T-helper 2 cell treated with Interferon-gamma antibody and Interleukin-4, amounts not matched to agents 5 μg/mL and 100 μg/mL, for 36 hours (primary cell): ENCODE results near the gene GBX1.

Source experiments
- DNase-seq: peaks from one replicate; pipeline ENCODE4 v3.0.0; 2021; ENCODE audit warnings: low spot score
- H3K27ac Mint-ChIP-seq: one replicate; pipeline ENCODE4 v1.8.0; 2021; ENCODE audit warnings: mild to moderate bottlenecking, mixed read lengths
- H3K27me3 Mint-ChIP-seq: one replicate; pipeline ENCODE4 v1.8.0; 2021; ENCODE audit warnings: low read depth, mixed read lengths
- H3K36me3 Mint-ChIP-seq: one replicate; pipeline ENCODE4 v1.8.0; 2021; ENCODE audit warnings: low read depth, mixed read lengths
- H3K4me1 Mint-ChIP-seq: one replicate; pipeline ENCODE4 v1.8.0; 2021; ENCODE audit warnings: low read depth, mixed read lengths
- H3K4me3 Mint-ChIP-seq: one replicate; pipeline ENCODE4 v1.8.0; 2022; ENCODE audit warnings: mild to moderate bottlenecking, moderate library complexity, mixed read lengths
- H3K9me3 Mint-ChIP-seq: one replicate; pipeline ENCODE4 v1.8.0; 2021; ENCODE audit warnings: mixed read lengths

The GBX1 gene

GRCh38 chr7:151202836-151203235, 35.3 kb upstream of the GBX1 start:
- Mint-ChIP-seq H3K36me3 (no peaks in the 10 kb centered on the region), H3K4me1 (peaks cover 17% of the 10 kb centered on the region), H3K4me3 (no peak overlapping the region), H3K9me3 (no peaks in the 10 kb centered on the region), H3K27ac (no peak overlapping the region), H3K27me3 (peaks cover 4% of the 10 kb centered on the region)
- DNase-seq = no peak

GRCh38 chr7:151201751-151202150, 34.3 kb upstream of the GBX1 start:
- H3K36me3 Mint-ChIP-seq = no peaks in the 10 kb centered on the region
- H3K27me3 Mint-ChIP-seq = peaks cover 4% of the 10 kb centered on the region
- no peak overlapping the region for H3K27ac Mint-ChIP-seq
- H3K4me1 Mint-ChIP-seq = peaks cover 6% of the 10 kb centered on the region
- no peaks in the 10 kb centered on the region for H3K9me3 Mint-ChIP-seq
- DNase-seq = no peak
- H3K4me3 Mint-ChIP-seq = no peak overlapping the region

- Mint-ChIP-seq H3K9me3 (no peaks in the 10 kb centered on the region), H3K27ac (no peak overlapping the region), H3K4me3 (no peak overlapping the region), H3K36me3 (no peaks in the 10 kb centered on the region), H3K27me3 (peaks cover 2% of the 10 kb centered on the region), H3K4me1 (peaks cover 2% of the 10 kb centered on the region)
- no peak for DNase-seq
Observed at GRCh38 chr7:151201344-151201743, 33.9 kb upstream of the GBX1 start.

- no peaks in the 10 kb centered on the region for H3K36me3 Mint-ChIP-seq
- H3K27me3 Mint-ChIP-seq = peaks cover 6% of the 10 kb centered on the region
- H3K9me3 Mint-ChIP-seq = no peaks in the 10 kb centered on the region
- H3K4me3 Mint-ChIP-seq = no peak overlapping the region
- H3K27ac Mint-ChIP-seq = no peak overlapping the region
- H3K4me1 Mint-ChIP-seq = no peaks in the 10 kb centered on the region
- no peak for DNase-seq
Observed at GRCh38 chr7:151198945-151199848, 31.7 kb upstream of the GBX1 start.

- no peaks in the 10 kb centered on the region for H3K9me3 Mint-ChIP-seq
- no peaks in the 10 kb centered on the region for H3K4me1 Mint-ChIP-seq
- DNase-seq = no peak
- H3K36me3 Mint-ChIP-seq = no peaks in the 10 kb centered on the region
- no peak overlapping the region for H3K4me3 Mint-ChIP-seq
- no peak overlapping the region for H3K27ac Mint-ChIP-seq
- peaks cover 6% of the 10 kb centered on the region for H3K27me3 Mint-ChIP-seq
Observed at GRCh38 chr7:151197932-151198331, 30.4 kb upstream of the GBX1 start.

- DNase-seq = no peak
- no peak overlapping the region for H3K4me3 Mint-ChIP-seq
- H3K9me3 Mint-ChIP-seq = no peaks in the 10 kb centered on the region
- peaks cover 6% of the 10 kb centered on the region for H3K27me3 Mint-ChIP-seq
- no peaks in the 10 kb centered on the region for H3K4me1 Mint-ChIP-seq
- H3K36me3 Mint-ChIP-seq = no peaks in the 10 kb centered on the region
- H3K27ac Mint-ChIP-seq = no peak overlapping the region
Observed at GRCh38 chr7:151195616-151196450, 28.3 kb upstream of the GBX1 start.

- H3K9me3 Mint-ChIP-seq = no peaks in the 10 kb centered on the region
- H3K36me3 Mint-ChIP-seq = no peaks in the 10 kb centered on the region
- DNase-seq = no peak
- H3K4me3 Mint-ChIP-seq = no peak overlapping the region
- no peaks in the 10 kb centered on the region for H3K4me1 Mint-ChIP-seq
- no peak overlapping the region for H3K27ac Mint-ChIP-seq
- peaks cover 13% of the 10 kb centered on the region for H3K27me3 Mint-ChIP-seq
Observed at GRCh38 chr7:151194188-151194587, 26.7 kb upstream of the GBX1 start.

- no peak overlapping the region for H3K4me3 Mint-ChIP-seq
Observed at GRCh38 chr7:151193203-151193978, 25.9 kb upstream of the GBX1 start.

GRCh38 chr7:151192002-151192539, 24.6 kb upstream of the GBX1 start:
- H3K27ac Mint-ChIP-seq = no peak overlapping the region
- peaks cover 18% of the 10 kb centered on the region for H3K27me3 Mint-ChIP-seq
- no peaks in the 10 kb centered on the region for H3K4me1 Mint-ChIP-seq
- H3K36me3 Mint-ChIP-seq = no peaks in the 10 kb centered on the region
- no peak for DNase-seq
- no peaks in the 10 kb centered on the region for H3K9me3 Mint-ChIP-seq
- no peak overlapping the region for H3K4me3 Mint-ChIP-seq

More at GRCh38 chr7:151193203-151193978, 25.9 kb upstream of the GBX1 start:
- no peaks in the 10 kb centered on the region for H3K4me1 Mint-ChIP-seq
- peaks cover 18% of the 10 kb centered on the region for H3K27me3 Mint-ChIP-seq
- no peaks in the 10 kb centered on the region for H3K36me3 Mint-ChIP-seq
- no peak overlapping the region for H3K27ac Mint-ChIP-seq
- no peak for DNase-seq
- no peaks in the 10 kb centered on the region for H3K9me3 Mint-ChIP-seq

GRCh38 chr7:151191544-151191943, 24.1 kb upstream of the GBX1 start:
- Mint-ChIP-seq H3K36me3 (no peaks in the 10 kb centered on the region), H3K4me1 (no peaks in the 10 kb centered on the region), H3K27ac (no peak overlapping the region), H3K27me3 (peaks cover 18% of the 10 kb centered on the region), H3K4me3 (no peak overlapping the region), H3K9me3 (no peaks in the 10 kb centered on the region)
- DNase-seq = no peak

GRCh38 chr7:151189038-151189437, 21.5 kb upstream of the GBX1 start:
- Mint-ChIP-seq H3K27me3 (peaks cover 11% of the 10 kb centered on the region), H3K9me3 (no peaks in the 10 kb centered on the region), H3K4me1 (no peaks in the 10 kb centered on the region), H3K27ac (no peak overlapping the region), H3K4me3 (no peak overlapping the region), H3K36me3 (no peaks in the 10 kb centered on the region)
- no peak for DNase-seq

GRCh38 chr7:151188252-151188542, 20.7 kb upstream of the GBX1 start:
- H3K27ac Mint-ChIP-seq = no peak overlapping the region
- no peaks in the 10 kb centered on the region for H3K9me3 Mint-ChIP-seq
- H3K36me3 Mint-ChIP-seq = no peaks in the 10 kb centered on the region
- H3K4me3 Mint-ChIP-seq = no peak overlapping the region
- H3K27me3 Mint-ChIP-seq = peaks cover 11% of the 10 kb centered on the region
- no peak for DNase-seq
- H3K4me1 Mint-ChIP-seq = no peaks in the 10 kb centered on the region

- Mint-ChIP-seq H3K27ac (no peak overlapping the region), H3K4me3 (no peak overlapping the region), H3K9me3 (no peaks in the 10 kb centered on the region), H3K27me3 (peaks cover 11% of the 10 kb centered on the region), H3K36me3 (no peaks in the 10 kb centered on the region), H3K4me1 (no peaks in the 10 kb centered on the region)
- DNase-seq = no peak
Observed at GRCh38 chr7:151187409-151188251, 20.1 kb upstream of the GBX1 start.
